IPS-18c (cell line): Measurements from ENCODE around the gene NKAP.
"Not testable (repeated sequence)": the region's sequence is repeated elsewhere in the genome, so short reads cannot be mapped to it uniquely, and the experiment has no call there.

Experiments used
- H3K4me3 ChIP-seq: 2 replicates; pipeline ENCODE4 v1.7.0; 2013; ENCODE audit warnings: low read depth, mild to moderate bottlenecking, low read length, moderate library complexity; ENCODE audit not compliant: insufficient read depth
- H3K9me3 ChIP-seq: one replicate; pipeline ENCODE4 v1.6.1; 2013; ENCODE audit warnings: mild to moderate bottlenecking, low read length, moderate library complexity; ENCODE audit not compliant: control insufficient read depth, insufficient read depth

The NKAP gene

GRCh38 chrX:119943185-119943988, at the start of gene NKAP:
Gene NKAP (minus strand): TSS chrX:119943751. CDS start chrX:119943605, 146 bp downstream.
- Histone ChIP-seq H3K4me3 (peak within 1 kb of the TSS; percentile 47), H3K9me3 (peaks cover 2% of the 10 kb centered on the region)

GRCh38 chrX:119991005-119991787, 47.6 kb upstream of the NKAP start:
- peaks cover 11% of the 10 kb centered on the region for H3K9me3 ChIP-seq
- H3K4me3 ChIP-seq: peak overlapping the region; percentile 44

- Histone ChIP-seq H3K9me3 (peaks cover 8% of the 10 kb centered on the region), H3K4me3 (peak overlapping the region; percentile 44)
Measured at GRCh38 chrX:119990556-119991004, 47.0 kb upstream of the NKAP start.

- Histone ChIP-seq H3K4me3 (peak overlapping the region; percentile 44; the same call in 1 of the 2 replicates), H3K9me3 (peaks cover 8% of the 10 kb centered on the region)
Measured at GRCh38 chrX:119989905-119990555, 46.5 kb upstream of the NKAP start.

GRCh38 chrX:119986203-119986602, 42.7 kb upstream of the NKAP start:
- Histone ChIP-seq H3K4me3 (no peak overlapping the region), H3K9me3 (peaks cover 6% of the 10 kb centered on the region)

- no peak overlapping the region for H3K4me3 ChIP-seq
- peaks cover 2% of the 10 kb centered on the region for H3K9me3 ChIP-seq
Measured at GRCh38 chrX:119984652-119985051, 41.1 kb upstream of the NKAP start.

- no peak overlapping the region for H3K4me3 ChIP-seq
- H3K9me3 ChIP-seq: peaks cover 2% of the 10 kb centered on the region
Measured at GRCh38 chrX:119983494-119983893, 39.9 kb upstream of the NKAP start.

GRCh38 chrX:119982145-119982544, 38.6 kb upstream of the NKAP start:
- no peak overlapping the region for H3K4me3 ChIP-seq
- H3K9me3 ChIP-seq: peaks cover 2% of the 10 kb centered on the region

GRCh38 chrX:119981286-119982070, 37.9 kb upstream of the NKAP start:
- H3K9me3 ChIP-seq: peaks cover 2% of the 10 kb centered on the region
- H3K4me3 ChIP-seq: no peak overlapping the region

GRCh38 chrX:119977172-119977571, 33.6 kb upstream of the NKAP start:
- not testable (repeated sequence) for H3K4me3 ChIP-seq, H3K9me3 ChIP-seq

GRCh38 chrX:119971184-119971583, 27.6 kb upstream of the NKAP start:
- Histone ChIP-seq H3K9me3 (peaks cover 5% of the 10 kb centered on the region), H3K4me3 (no peak overlapping the region)

- Histone ChIP-seq H3K4me3 (no peak overlapping the region), H3K9me3 (peaks cover 2% of the 10 kb centered on the region)
Measured at GRCh38 chrX:119970574-119970973, 27.0 kb upstream of the NKAP start.

GRCh38 chrX:119966837-119967236, 23.3 kb upstream of the NKAP start:
- not testable (repeated sequence) for H3K4me3 ChIP-seq, H3K9me3 ChIP-seq

GRCh38 chrX:119960625-119961024, 17.1 kb upstream of the NKAP start:
- H3K9me3 ChIP-seq: no peaks in the 10 kb centered on the region
- no peak overlapping the region for H3K4me3 ChIP-seq

- not testable (repeated sequence) for H3K9me3 ChIP-seq, H3K4me3 ChIP-seq
Measured at GRCh38 chrX:119955807-119956570, 12.4 kb upstream of the NKAP start.

GRCh38 chrX:119954374-119954773, 10.8 kb upstream of the NKAP start:
- Histone ChIP-seq H3K4me3 (no peak overlapping the region), H3K9me3 (peaks cover 3% of the 10 kb centered on the region)
